H9 (cell line): ENCODE measurements around the gene KCNIP4. TPM values are rescaled to one million over a fixed set of nuclear protein-coding genes. Genes with fewer than 3 reads are reported as not detected.
"Not testable (repeated sequence)": the region's sequence is repeated elsewhere in the genome, so short reads cannot be mapped to it uniquely, and the experiment has no call there.

Source experiments
- DNase-seq: peaks from one replicate; pipeline ENCODE4 v3.0.0-alpha.2; 2017
- H2AFZ ChIP-seq: one replicate; pipeline ENCODE4 v1.6.1; 2013; ENCODE audit warnings: mild to moderate bottlenecking, low read length, control low read depth, moderate library complexity
- H2AK5ac ChIP-seq: 2 replicates; pipeline ENCODE4 v1.6.1; 2013; ENCODE audit warnings: low read length, control low read depth, mixed read lengths; ENCODE audit not compliant: insufficient read length
- H2BK120ac ChIP-seq: one replicate; pipeline ENCODE4 v1.6.1; 2013; ENCODE audit warnings: low read depth, mild to moderate bottlenecking, low read length, control low read depth, inconsistent platforms; ENCODE audit not compliant: poor library complexity, severe bottlenecking
- H2BK12ac ChIP-seq: 2 replicates; pipeline ENCODE4 v1.6.1; 2013; ENCODE audit warnings: low read length, control low read depth, mixed read lengths, low read depth; ENCODE audit not compliant: insufficient read length
- H2BK15ac ChIP-seq: 2 replicates; pipeline ENCODE4 v1.6.1; 2013; ENCODE audit warnings: low read depth, low read length, control low read depth
- H2BK20ac ChIP-seq: one replicate; pipeline ENCODE4 v1.6.1; 2013; ENCODE audit warnings: low read depth, mild to moderate bottlenecking, low read length, control low read depth, inconsistent platforms; ENCODE audit not compliant: poor library complexity, severe bottlenecking
- H2BK5ac ChIP-seq: 2 replicates; pipeline ENCODE4 v1.6.1; 2013; ENCODE audit warnings: low read length, control low read depth, mixed read lengths; ENCODE audit not compliant: insufficient read length
- H3K14ac ChIP-seq: 2 replicates; pipeline ENCODE4 v1.6.1; 2013; ENCODE audit warnings: low read length, control low read depth; ENCODE audit not compliant: insufficient read depth
- H3K18ac ChIP-seq: 2 replicates; pipeline ENCODE4 v1.6.1; 2013; ENCODE audit warnings: low read depth, mild to moderate bottlenecking, mixed read lengths, low read length, control low read depth; ENCODE audit not compliant: insufficient read length
- H3K23ac ChIP-seq: 2 replicates; pipeline ENCODE4 v1.6.1; 2013; ENCODE audit warnings: low read length, control low read depth, mixed read lengths, low read depth; ENCODE audit not compliant: insufficient read length
- H3K23me2 ChIP-seq: 2 replicates; pipeline ENCODE4 v1.6.1; 2013; ENCODE audit warnings: low read depth, mild to moderate bottlenecking, mixed read lengths, low read length, control low read depth; ENCODE audit not compliant: insufficient read length, poor library complexity, severe bottlenecking
- H3K27ac ChIP-seq: 2 replicates; pipeline ENCODE4 v1.5.1; 2013; ENCODE audit warnings: low read length, control low read depth, mixed read lengths, low read depth; ENCODE audit not compliant: insufficient read length
- H3K27me3 ChIP-seq: 2 replicates; pipeline ENCODE4 v1.6.1; 2013; ENCODE audit warnings: low read length, control low read depth, inconsistent platforms; ENCODE audit not compliant: insufficient read depth
- H3K4ac ChIP-seq: 2 replicates; pipeline ENCODE4 v1.6.1; 2013; ENCODE audit warnings: low read depth, mild to moderate bottlenecking, control low read depth, inconsistent platforms, low read length, moderate library complexity
- H3K4me1 ChIP-seq: 2 replicates; pipeline ENCODE4 v1.6.1; 2013; ENCODE audit warnings: low read length, control low read depth, inconsistent platforms; ENCODE audit not compliant: insufficient read depth
- H3K4me2 ChIP-seq: 2 replicates; pipeline ENCODE4 v1.6.1; 2013; ENCODE audit warnings: low read length, control low read depth, mixed read lengths; ENCODE audit not compliant: insufficient read length, insufficient read depth
- H3K56ac ChIP-seq: 2 replicates; pipeline ENCODE4 v1.6.1; 2013; ENCODE audit warnings: low read depth, mild to moderate bottlenecking, mixed read lengths, low read length, control low read depth; ENCODE audit not compliant: insufficient read length
- H3K79me1 ChIP-seq: 2 replicates; pipeline ENCODE4 v1.6.1; 2013; ENCODE audit warnings: low read depth, mild to moderate bottlenecking, moderate library complexity, low read length, control low read depth, inconsistent platforms; ENCODE audit not compliant: insufficient read depth, poor library complexity, severe bottlenecking
- H3K79me2 ChIP-seq: 2 replicates; pipeline ENCODE4 v1.6.1; 2013; ENCODE audit warnings: low read length, control low read depth, inconsistent platforms; ENCODE audit not compliant: insufficient read depth
- H3K9ac ChIP-seq: 2 replicates; pipeline ENCODE4 v1.6.1; 2013; ENCODE audit warnings: low read length, control low read depth, mixed read lengths; ENCODE audit not compliant: insufficient read length; ENCODE audit errors: extremely low read depth
- H3K9me3 ChIP-seq: one replicate; pipeline ENCODE4 v1.6.1; 2013; ENCODE audit warnings: low read depth, low read length, inconsistent platforms; ENCODE audit not compliant: control insufficient read depth
- H3T11ph ChIP-seq: one replicate; pipeline ENCODE4 v1.6.1; 2013; ENCODE audit warnings: mild to moderate bottlenecking, low read length, control low read depth, inconsistent platforms
- H4K20me1 ChIP-seq: one replicate; pipeline ENCODE4 v1.6.1; 2013; ENCODE audit not compliant: control insufficient read depth, insufficient read length, insufficient read depth
- H4K5ac ChIP-seq: 2 replicates; pipeline ENCODE4 v1.6.1; 2013; ENCODE audit warnings: low read depth, mild to moderate bottlenecking, mixed read lengths, low read length, control low read depth; ENCODE audit not compliant: insufficient read length
- H4K8ac ChIP-seq: replicated peaks from 2 replicates; pipeline ENCODE4 v1.6.1; 2013; ENCODE audit warnings: low read length, control low read depth, mixed read lengths, low read depth; ENCODE audit not compliant: insufficient read length
- H4K91ac ChIP-seq: 2 replicates; pipeline ENCODE4 v1.6.1; 2013; ENCODE audit warnings: low read depth, mild to moderate bottlenecking, moderate library complexity, mixed read lengths, low read length, control low read depth; ENCODE audit not compliant: insufficient read length
- H3K27ac Mint-ChIP-seq, 3 experiments: 2 replicates in 2 of 3; 3 replicates in 1 of 3; pipeline ENCODE4 v1.8.0; 2020 to 2021; ENCODE audit warnings: mixed read lengths in 3 of 3, mild to moderate bottlenecking in 1 of 3, moderate library complexity in 1 of 3
- H3K27me3 Mint-ChIP-seq: 2 replicates; pipeline ENCODE4 v1.8.0; 2021; ENCODE audit warnings: low read depth, mild to moderate bottlenecking, moderate library complexity, mixed read lengths
- H3K36me3 Mint-ChIP-seq, 3 experiments: 2 replicates in 2 of 3; 3 replicates in 1 of 3; pipeline ENCODE4 v1.8.0; 2020 to 2021; ENCODE audit warnings: low read depth in 3 of 3, mixed read lengths in 3 of 3; ENCODE audit not compliant: insufficient read depth in 1 of 3
- H3K4me1 Mint-ChIP-seq, 2 experiments: 2 replicates each; pipeline ENCODE4 v1.8.0; 2020; ENCODE audit warnings: mixed read lengths in 2 of 2
- H3K4me3 Mint-ChIP-seq, 2 experiments: 2 replicates in 1 of 2; 3 replicates in 1 of 2; pipeline ENCODE4 v1.8.0; 2020 to 2021; ENCODE audit warnings: mild to moderate bottlenecking in 2 of 2, mixed read lengths in 2 of 2, moderate library complexity in 1 of 2
- H3K9me3 Mint-ChIP-seq, 2 experiments: 2 replicates in 1 of 2; 3 replicates in 1 of 2; pipeline ENCODE4 v1.8.0; 2020; ENCODE audit warnings: mild to moderate bottlenecking in 2 of 2, mixed read lengths in 2 of 2, moderate library complexity in 1 of 2
- WGBS: extraction: QIAGEN DNeasy Blood & Tissue Kit; methylation state at CpG from one replicate; pipeline ENCODE4 v1.1.7; 2013; ENCODE audit warnings: missing lambda C conversion rate, low lambda C conversion rate, mixed read lengths; ENCODE audit not compliant: insufficient read length; ENCODE audit errors: extremely low coverage; 5-methylcytosine and 5-hydroxymethylcytosine counted together
- total RNA-seq: library from RNA; stranded (reverse); gene quantifications from 2 replicates; pipeline ENCODE4 v1.2.1, GENCODE V29; 2021
- TF ChIP-seq, protein P1 (sequence below): fragments of 200-600 bp; sonication (generic); conservative IDR thresholded peaks from 3 replicates; pipeline ENCODE4 v1.8.0; 2021; ENCODE audit warnings: antibody characterized with exemption, mild to moderate bottlenecking

The KCNIP4 gene
- total RNA-seq, 1 experiment from 2014 or later: not detected

DNA sequence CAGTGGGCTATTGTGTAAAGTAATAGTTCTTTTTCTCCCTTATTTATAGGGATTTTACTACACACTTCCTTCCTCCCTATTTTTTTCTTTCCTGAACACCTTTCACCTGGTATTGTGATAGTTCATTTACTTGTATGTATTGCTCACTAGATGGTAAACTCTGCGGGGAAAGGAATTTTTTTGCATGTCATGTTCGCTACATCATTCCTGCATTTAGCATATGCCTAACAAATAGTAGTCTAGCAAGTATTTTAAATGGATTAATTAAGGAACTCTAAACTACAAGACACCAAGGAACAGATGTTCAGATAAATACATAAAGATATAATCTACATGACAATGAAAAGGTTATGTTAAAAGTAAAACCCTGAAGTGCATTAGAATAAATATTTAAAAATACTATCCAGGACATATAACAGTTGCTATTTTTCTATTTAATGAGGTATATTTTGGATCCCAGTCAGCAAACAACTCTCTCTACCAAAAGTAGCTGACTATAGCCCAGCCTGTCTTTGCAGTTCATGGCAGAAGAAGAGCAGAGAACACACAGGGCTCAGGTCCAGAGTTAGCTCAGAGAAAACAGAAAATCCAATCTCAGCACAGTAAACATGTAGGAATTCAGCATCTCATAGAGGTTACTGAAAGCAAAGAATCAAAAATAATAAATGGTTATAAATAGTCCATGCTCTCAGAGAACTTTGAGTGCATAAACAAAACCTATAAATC is 1160.5 kb downstream of the KCNIP4 start:
- Histone ChIP-seq H3K4me2 (no peak overlapping the region), H2BK5ac (no peak overlapping the region), H3K79me2 (no peaks in the 10 kb centered on the region), H4K8ac (no peak overlapping the region), H3K4ac (no peak overlapping the region), H3K14ac (no peak overlapping the region), H3K9ac (no peak overlapping the region), H4K20me1 (no peaks in the 10 kb centered on the region), H3K27me3 (no peaks in the 10 kb centered on the region), H3K23me2 (no peaks in the 10 kb centered on the region), H2BK12ac (no peak overlapping the region), H3K18ac (no peak overlapping the region), H2BK120ac (no peak overlapping the region), H3K56ac (no peak overlapping the region), H3K27ac (no peak overlapping the region), H2AFZ (no peak overlapping the region), H2AK5ac (no peak overlapping the region), H3K9me3 (no peaks in the 10 kb centered on the region), H4K5ac (no peak overlapping the region), H3K23ac (no peak overlapping the region), H2BK15ac (no peak overlapping the region), H3K4me1 (no peaks in the 10 kb centered on the region), H3K79me1 (no peaks in the 10 kb centered on the region), H3T11ph (no peak overlapping the region), H2BK20ac (no peak overlapping the region), H4K91ac (no peak overlapping the region)
- TF ChIP-seq, protein P1, sequence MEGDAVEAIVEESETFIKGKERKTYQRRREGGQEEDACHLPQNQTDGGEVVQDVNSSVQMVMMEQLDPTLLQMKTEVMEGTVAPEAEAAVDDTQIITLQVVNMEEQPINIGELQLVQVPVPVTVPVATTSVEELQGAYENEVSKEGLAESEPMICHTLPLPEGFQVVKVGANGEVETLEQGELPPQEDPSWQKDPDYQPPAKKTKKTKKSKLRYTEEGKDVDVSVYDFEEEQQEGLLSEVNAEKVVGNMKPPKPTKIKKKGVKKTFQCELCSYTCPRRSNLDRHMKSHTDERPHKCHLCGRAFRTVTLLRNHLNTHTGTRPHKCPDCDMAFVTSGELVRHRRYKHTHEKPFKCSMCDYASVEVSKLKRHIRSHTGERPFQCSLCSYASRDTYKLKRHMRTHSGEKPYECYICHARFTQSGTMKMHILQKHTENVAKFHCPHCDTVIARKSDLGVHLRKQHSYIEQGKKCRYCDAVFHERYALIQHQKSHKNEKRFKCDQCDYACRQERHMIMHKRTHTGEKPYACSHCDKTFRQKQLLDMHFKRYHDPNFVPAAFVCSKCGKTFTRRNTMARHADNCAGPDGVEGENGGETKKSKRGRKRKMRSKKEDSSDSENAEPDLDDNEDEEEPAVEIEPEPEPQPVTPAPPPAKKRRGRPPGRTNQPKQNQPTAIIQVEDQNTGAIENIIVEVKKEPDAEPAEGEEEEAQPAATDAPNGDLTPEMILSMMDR: no peak
- WGBS: no CpG with 5 or more reads among the region's 2 CpGs
- Mint-ChIP-seq H3K4me1 (0 out of 4 replicates have a peak, but pooled peaks cover 0 to 3% of the 10 kb centered on the region in 2 experiments), H3K4me3 (no peak overlapping the region), H3K27ac (no peak overlapping the region; a peak in 2 of 7 replicates), H3K36me3 (peaks cover 2 to 5% (median 4%) of the 10 kb centered on the region in 3 experiments), H3K27me3 (no peaks in the 10 kb centered on the region; the same call in 1 of the 2 replicates), H3K9me3 (peaks cover 5 to 7% of the 10 kb centered on the region in 2 experiments)
- DNase-seq: no peak

DNA sequence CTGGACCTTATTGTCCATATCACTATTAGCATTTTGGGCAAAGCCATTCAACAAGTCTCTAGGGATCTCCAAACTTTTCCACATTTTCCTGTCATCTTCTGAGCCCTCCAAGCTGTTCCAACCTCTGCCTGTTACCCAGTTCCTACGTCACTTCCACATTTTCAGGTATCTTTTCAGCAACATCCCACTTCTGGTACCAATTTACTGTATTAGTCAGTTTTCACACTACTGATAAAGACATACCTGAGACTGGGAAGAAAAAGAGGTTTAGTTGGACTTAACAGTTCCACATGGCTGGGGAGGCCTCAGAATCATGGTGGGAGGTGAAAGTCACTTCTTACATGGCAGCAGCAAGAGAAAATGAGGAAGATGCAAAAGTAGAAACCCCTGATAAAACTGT is 1165.4 kb downstream of the KCNIP4 start:
- H2BK20ac ChIP-seq, H2AK5ac ChIP-seq, H2BK12ac ChIP-seq, H3K18ac ChIP-seq, H3K27me3 Mint-ChIP-seq, H3K4me3 Mint-ChIP-seq, H4K91ac ChIP-seq, H3K4me1 ChIP-seq, H3K23me2 ChIP-seq, H3K14ac ChIP-seq, H2AFZ ChIP-seq, H4K8ac ChIP-seq, H3K23ac ChIP-seq, H3K79me2 ChIP-seq, H3K4me1 Mint-ChIP-seq, H3T11ph ChIP-seq, H3K9me3 ChIP-seq, H3K56ac ChIP-seq, H3K4ac ChIP-seq, H2BK120ac ChIP-seq, H3K79me1 ChIP-seq, H4K5ac ChIP-seq, H3K27ac ChIP-seq, H3K9ac ChIP-seq, H3K4me2 ChIP-seq, H2BK15ac ChIP-seq, H4K20me1 ChIP-seq, H3K27me3 ChIP-seq, H2BK5ac ChIP-seq, DNase-seq, H3K27ac Mint-ChIP-seq: not testable (repeated sequence)
- WGBS: no CpG with 5 or more reads among the region's 1 CpG
- H3K36me3 Mint-ChIP-seq: peaks cover 8 to 29% (median 10%) of the 10 kb centered on the region in 3 experiments
- peaks cover 32 to 34% of the 10 kb centered on the region in 2 experiments for H3K9me3 Mint-ChIP-seq
